ENCODE data around the gene NDC80.
"Not testable (repeated sequence)": the region's sequence is repeated elsewhere in the genome, so short reads cannot be mapped to it uniquely, and the experiment has no call there.

Gene NDC80

DNA sequence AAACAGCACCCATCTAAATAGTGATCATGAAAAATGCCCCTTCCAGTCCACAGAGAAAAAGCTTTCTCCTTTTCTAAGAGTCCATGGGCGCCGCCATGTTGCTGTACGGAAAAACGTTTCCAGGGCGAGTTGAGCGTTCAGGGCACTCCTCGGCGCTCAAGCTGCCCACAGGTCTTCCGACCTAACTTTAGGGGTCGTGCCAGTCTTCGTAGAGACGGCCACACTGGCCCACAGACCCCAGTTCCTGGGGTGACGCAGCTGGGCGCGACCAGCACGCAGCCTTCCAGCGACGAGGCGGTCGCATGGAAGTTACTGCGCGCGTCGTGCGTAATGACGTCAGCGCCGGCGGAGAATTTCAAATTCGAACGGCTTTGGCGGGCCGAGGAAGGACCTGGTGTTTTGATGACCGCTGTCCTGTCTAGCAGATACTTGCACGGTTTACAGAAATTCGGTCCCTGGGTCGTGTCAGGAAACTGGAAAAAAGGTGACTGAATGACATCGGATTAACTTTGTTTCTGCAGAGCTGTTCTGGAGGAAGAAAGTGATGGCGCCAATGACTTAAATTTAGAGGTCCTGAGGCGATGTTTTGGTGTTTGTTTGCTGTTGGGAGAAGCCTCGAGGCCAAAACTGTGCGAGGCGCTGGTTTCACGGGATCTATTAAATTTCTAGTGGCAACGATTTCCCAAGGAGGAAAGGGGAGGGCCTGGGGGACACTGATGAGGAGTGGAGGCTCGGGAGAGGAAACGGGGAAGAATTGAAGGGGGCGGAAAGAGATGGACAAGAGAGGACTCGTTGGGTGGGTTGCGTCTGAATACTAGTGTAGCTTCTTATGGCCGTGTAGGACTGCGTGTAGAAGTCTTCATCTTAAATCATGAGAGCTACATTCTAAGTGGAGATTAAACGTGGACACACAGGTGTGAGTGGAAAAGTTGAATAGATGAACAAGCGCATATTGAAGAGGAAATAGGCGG lies at the start of gene NDC80, which contains the start of gene METTL4:
TSS of gene NDC80 (plus strand) at position 358 of the 971 bp plus-strand sequence. CDS start 1,429 bp downstream, outside the sequence.
TSS of gene METTL4 (minus strand) at position 306 of the 971 bp plus-strand sequence. CDS start 4,289 bp downstream, outside the sequence.
- peak; percentile 93 for DNase-seq

- no peak for DNase-seq
Measured at GRCh38 chr18:2522112-2522511, 49.2 kb upstream of the NDC80 start.

GRCh38 chr18:2524794-2525198 lies 46.6 kb upstream of the NDC80 start:
- not testable (repeated sequence) for DNase-seq

DNA sequence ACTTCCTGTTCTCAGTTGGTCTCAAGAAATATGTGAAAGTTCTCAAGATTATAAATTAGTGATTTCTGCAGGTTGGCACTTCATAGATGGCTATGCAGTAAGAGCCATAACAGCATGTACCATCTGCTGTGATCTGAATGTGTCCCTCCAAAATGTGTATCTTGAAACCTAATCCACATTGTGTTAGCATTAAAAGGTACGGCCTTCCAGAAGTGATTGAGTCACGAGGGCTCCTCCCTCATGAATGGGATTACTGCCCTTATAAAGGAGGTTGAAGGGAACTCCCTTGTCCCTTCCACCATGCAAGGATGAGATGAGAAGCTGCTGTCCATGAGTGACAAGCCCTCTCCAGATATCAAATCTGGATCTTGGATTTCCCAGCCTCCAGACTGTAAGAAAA lies 45.0 kb upstream of the NDC80 start:
- DNase-seq = no peak

DNA sequence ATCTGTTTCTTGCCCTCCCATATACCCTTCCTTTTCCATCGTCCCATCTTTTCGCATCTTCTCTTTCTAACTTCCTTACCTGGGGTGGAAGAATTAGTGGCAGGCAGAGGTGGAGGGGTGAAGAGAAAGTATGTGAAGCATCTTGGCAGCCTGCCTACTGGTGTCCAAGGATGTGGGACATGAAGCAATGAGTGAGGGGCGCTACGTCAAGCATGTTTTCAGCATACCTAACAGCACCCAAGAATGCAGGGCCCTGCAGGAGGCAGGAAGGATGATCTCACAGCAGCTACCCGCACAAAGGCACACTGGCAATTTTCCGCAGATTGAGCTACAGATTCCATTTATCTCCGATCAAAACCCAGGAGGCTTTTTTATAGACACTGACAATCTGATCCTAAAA lies 42.2 kb upstream of the NDC80 start:
- DNase-seq = no peak

DNA sequence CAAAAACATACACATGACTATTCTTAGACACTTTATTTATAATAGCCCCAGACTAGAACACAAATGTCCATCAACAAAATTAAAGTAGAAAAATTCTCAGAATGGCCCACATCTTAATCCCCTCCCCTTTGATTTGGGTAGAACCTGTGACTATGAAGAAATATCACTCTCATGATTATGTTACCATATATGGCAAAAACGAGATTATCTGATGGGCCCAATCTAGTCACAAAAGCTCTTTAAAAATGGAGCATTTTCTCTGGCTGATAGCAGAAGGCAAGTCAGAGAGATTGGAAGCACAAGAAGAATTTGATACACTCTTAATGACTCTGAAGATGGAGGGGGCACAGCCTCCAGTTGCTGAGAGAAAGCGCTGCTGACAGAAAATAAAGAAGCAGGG lies 39.6 kb upstream of the NDC80 start:
- no peak for DNase-seq

GRCh38 chr18:2532797-2533196 lies 38.6 kb upstream of the NDC80 start:
- no peak for DNase-seq

DNA sequence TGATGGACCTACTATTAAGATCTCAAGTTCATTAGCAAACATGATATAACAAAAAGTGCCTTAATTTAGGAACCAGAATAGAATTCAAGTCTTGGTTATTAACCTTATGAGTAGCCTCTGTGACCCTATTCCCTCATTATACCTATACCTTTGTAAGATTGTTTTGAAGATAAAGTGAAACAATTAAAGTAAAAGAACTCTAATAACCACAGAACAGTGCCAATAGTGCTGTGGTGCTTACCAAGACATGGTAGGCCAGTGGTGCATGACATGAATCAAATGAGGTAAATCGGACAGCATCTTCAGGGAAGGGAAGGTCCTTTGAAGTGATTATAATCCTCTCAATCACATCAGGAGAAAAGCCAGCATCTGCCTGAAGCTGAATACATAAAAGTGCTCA lies 36.5 kb upstream of the NDC80 start:
- DNase-seq = no peak

- no peak for DNase-seq
Measured at GRCh38 chr18:2535419-2535910, 35.9 kb upstream of the NDC80 start.

DNA sequence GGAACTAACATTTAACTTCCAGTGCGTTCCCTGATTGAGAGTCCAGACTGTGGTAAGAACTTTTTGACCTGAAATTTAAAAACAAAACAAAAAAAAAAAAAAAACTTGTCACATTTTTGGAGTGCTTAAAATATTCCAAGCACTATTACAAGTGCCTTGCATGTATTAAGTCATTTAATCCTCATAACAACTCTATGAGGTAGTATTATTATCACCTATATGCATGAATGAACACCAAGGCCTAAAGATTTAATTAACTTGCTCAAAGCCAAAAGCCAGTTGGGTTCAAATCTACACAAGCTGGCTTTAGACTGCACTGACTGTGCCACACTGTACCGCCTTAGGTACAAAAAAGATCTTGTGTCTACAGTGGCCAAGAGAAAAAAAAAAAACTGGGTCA lies 35.3 kb upstream of the NDC80 start:
- DNase-seq = no peak

DNA sequence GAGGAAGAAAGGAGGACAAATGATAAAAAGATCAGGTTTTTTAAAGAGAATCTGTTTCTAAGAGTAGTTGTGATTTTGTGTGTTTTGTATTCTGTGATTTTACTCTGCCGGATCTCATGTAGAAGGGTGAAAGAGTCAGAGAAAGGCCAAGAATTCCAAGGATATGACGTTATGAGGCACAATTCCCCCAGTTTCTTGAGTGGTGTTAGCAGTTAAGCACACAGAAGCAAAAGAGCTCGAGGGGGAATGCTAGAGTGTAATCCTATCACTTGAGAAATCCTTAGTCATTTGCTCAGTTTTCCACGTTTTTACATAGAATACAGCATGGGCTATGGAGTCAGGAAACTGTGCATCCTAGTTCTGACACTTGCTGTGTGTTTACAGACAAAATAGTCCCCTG lies 34.9 kb upstream of the NDC80 start:
- peak; percentile 23 for DNase-seq

GRCh38 chr18:2537296-2537695 lies 34.1 kb upstream of the NDC80 start:
- no peak for DNase-seq

DNA sequence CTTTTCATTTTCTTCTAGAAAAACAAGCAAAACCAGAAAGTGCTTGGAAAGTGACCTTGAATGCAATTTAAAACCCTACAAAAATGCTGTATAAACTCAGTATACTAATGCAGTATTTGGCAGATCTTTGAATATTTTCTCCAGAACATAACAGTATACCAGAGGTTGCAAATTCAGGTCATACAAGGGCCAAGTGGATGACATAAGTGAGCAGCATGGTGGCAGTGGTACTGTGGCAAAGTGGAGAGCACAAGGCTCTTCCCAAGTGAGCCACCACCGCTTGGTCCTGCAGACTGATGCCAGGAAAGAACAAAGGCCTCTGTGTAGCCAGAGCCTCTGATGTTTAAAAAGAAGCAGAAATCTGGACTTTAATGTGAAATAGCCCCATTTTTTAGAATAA lies 33.1 kb upstream of the NDC80 start:
- no peak for DNase-seq

DNA sequence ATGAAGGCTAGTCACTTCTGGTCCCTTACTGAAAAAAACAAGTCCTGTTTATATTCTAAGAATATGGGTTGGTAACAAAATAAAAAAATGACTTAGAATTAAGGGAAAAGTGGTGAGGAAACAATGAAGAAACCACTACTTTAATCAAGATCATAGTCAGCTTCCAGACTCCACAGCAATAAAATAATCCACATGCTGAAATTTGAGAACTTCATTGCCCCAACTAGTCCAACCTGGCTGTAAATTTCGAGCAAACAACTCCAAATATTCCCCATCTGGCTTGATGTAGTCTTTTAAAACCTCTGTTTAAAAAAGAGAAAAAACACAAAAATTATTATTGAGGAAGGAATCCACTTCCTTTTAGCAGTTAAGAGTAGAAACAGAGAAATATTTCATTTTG lies 32.5 kb upstream of the NDC80 start:
- DNase-seq = no peak

DNA sequence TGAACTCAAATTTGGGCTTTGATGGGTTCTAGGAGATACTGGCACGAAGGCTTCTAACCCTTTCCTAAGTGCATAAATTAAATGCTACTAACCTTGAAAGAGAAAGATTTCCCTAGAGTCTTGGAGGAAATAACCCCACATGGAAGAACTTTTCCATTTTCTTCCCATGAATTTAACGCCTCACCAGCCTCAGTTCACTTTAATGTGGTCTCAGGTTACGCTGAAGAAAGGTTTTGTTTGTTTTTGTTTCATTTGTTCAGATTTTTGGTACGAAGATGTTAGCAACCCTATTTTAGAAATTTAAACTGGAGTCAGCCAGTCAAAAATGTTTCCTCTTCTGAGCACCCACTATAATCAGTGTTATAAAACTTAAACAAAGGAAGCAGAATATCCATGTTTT lies 30.8 kb upstream of the NDC80 start:
- no peak for DNase-seq

DNA sequence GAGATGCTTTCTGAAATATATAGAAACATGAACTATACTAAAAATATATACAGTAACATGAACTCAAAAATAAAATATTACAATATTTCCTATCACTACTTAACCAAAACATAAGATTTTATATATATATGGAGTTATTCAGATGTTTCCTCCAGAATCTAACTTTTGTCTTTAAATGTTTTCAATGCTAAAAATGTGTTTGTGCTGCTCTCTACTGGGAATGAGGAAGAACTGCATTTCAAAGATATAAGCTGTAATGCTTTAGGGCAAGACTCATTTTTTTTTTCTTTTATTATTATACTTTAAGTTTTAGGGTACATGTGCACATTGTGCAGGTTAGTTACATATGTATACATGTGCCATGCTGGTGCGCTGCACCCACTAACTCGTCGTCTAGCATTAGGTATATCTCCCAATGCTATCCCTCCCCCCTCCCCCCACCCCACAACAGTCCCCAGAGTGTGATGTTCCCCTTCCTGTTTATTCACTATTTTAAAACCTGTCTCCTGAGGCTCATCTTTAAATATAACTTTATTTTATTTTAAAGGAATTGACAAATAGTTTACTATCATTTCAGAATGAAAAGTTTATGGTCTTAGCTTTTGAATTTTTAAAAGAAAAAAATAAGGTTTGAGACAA lies 29.3 kb upstream of the NDC80 start:
- not testable (repeated sequence) for DNase-seq

DNA sequence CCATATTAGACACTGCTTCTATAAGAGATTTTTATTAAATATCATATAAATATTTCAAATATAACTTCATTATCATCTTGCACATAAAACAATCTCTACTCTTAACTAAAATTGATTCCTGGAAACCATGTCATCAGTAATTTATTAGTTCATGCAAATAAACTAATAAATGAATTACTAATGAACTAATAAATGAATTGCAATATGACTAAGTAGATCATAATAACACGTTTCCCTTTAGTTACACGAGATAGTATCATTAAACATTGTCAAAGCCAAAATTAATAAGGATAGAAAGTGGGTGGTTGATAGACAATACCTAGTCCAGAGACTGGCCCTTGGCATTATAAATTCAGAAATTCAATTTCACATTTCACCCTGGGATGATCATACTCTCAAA lies 26.2 kb upstream of the NDC80 start:
- DNase-seq = no peak

GRCh38 chr18:2547477-2548087 lies 23.8 kb upstream of the NDC80 start:
- DNase-seq = no peak

DNA sequence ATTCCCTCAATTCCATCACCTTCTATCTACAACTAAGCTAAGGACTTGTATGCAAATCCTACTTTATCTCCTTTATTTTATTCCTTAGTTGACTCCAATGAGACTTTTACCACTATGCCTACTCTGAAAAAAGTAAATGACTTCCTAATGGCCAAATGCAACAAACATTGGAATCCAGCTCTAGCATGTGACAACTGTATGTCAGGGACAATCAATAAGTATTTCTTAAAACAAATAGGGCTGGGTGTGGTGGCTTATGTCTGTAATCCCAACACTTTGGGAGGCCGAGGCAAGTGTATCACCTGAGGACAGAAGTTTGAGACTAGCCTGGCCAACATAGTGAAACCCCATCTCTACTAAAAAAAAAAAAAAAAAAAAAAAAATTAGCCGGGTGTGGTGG lies 21.9 kb upstream of the NDC80 start:
- DNase-seq = no peak

DNA sequence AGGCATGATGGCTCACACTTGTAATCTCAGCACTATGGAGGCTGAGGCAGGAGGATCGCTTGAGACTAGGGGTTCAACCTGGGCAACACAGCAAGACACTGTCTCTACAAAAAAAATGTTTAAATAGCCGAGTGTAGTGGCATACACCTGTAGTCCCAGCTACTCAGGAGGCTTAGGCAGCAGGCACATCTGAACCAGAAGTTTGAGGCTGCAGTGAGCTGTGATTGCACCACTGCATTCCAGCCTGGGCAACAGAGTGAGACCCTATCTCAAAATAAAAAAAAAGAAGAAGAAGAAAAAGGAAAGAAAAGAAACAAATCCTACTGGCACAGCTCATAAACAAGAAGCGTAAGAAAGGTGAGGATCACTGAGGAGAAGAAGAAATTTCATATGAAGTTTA lies 19.9 kb upstream of the NDC80 start:
- DNase-seq = no peak

DNA sequence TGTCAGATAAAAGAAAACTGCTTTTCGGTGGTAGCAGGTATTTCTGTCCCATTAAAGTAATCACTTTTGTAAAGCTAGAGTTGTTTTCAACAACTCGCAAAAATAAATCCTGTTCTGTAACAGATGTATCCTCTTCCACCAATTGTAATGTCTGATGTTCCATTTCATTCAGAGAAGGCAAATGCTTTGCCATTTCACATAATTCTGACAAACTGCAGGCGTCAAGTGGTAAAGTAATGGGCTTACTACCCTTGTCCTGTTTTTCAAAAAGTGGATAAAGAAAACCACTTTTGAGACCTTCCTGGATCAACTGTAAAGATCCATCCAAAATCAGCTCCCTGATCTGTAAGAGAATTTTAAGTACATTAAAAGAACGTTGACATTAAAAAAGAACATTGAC lies 16.7 kb upstream of the NDC80 start:
- DNase-seq = no peak

DNA sequence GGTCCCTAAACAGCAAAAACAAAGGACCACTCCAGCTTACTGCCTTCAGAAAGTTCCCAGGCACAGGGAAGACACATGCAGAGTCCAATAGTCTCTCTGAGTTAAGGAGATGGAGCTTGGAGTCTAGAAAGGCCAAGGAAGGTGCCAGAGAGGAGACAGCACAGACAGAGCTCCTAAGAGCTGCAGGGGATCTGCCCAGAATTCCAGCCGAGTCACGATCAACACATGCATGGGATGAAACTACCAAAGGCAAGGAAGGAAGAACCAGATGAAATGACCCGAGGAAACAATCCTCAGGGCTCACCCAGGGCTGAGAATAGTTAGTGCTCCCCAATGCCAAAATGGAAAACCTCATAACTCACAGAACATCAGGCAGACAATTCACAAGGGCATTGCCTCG lies 15.5 kb upstream of the NDC80 start:
- no peak for DNase-seq

GRCh38 chr18:2557536-2557935 lies 13.8 kb upstream of the NDC80 start:
- DNase-seq = no peak

GRCh38 chr18:2559249-2559648 lies 12.1 kb upstream of the NDC80 start:
- DNase-seq = no peak
